GM04504 (cell line): ENCODE data around the gene MZF1.

Experiments
- DNase-seq: peaks from one replicate; pipeline ENCODE4 v3.0.0-alpha.2; 2012; ENCODE audit warnings: low read depth

The MZF1 gene

GRCh38 chr19:58569943-58570670 is 3.0 kb downstream of the MZF1 start:
- no peak for DNase-seq

- no peak for DNase-seq
These were observed 3.8 kb downstream of the MZF1 start for GRCh38 chr19:58569191-58569942.

- DNase-seq, result no peak
These were observed 4.5 kb downstream of the MZF1 start for GRCh38 chr19:58568453-58569130.

GRCh38 chr19:58566989-58567388 is 6.1 kb downstream of the MZF1 start:
- no peak for DNase-seq

GRCh38 chr19:58563823-58564222 is 9.3 kb downstream of the MZF1 start:
- DNase-seq, result no peak

- DNase-seq, result no peak
These were observed 10.0 kb downstream of the MZF1 start for GRCh38 chr19:58563034-58563573.

- DNase-seq, result no peak
These were observed 10.8 kb downstream of the MZF1 start for GRCh38 chr19:58562122-58563033.

- no peak for DNase-seq
These were observed 11.6 kb downstream of the MZF1 start for GRCh38 chr19:58561373-58562121.

- no peak for DNase-seq
These were observed 12.2 kb downstream of the MZF1 start for GRCh38 chr19:58560921-58561320.

- DNase-seq, result no peak
These were observed 12.9 kb downstream of the MZF1 start for GRCh38 chr19:58560007-58560887.

- peak; percentile 85 for DNase-seq
These were observed 13.7 kb downstream of the MZF1 start for GRCh38 chr19:58559275-58560006.

GRCh38 chr19:58558623-58559274 is 14.4 kb downstream of the MZF1 start:
- DNase-seq, result peak; percentile 96

- no peak for DNase-seq
These were observed 15.0 kb downstream of the MZF1 start, which contains the start of gene UBE2M for GRCh38 chr19:58558066-58558622. Gene UBE2M (minus strand): TSS chr19:58558611. CDS start chr19:58558381, 230 bp downstream.

- DNase-seq, result no peak
These were observed 15.7 kb downstream of the MZF1 start for GRCh38 chr19:58557221-58558065.

- no peak for DNase-seq
These were observed 16.4 kb downstream of the MZF1 start for GRCh38 chr19:58556622-58557220.

- no peak for DNase-seq
These were observed 17.1 kb downstream of the MZF1 start for GRCh38 chr19:58555920-58556621.
